ENCODE data around the gene MUCL1. TPM values are rescaled to one million over a fixed set of nuclear protein-coding genes. Genes with fewer than 3 reads are reported as not detected.

The MUCL1 gene
- total and polyA plus RNA-seq, 7 donors, result 0.36 TPM; not detected in 6

- no peaks in the 10 kb centered on the region for H3K9me3 ChIP-seq
- intact Hi-C loops (cut with DNase I), result no loop called here
- H3K27ac ChIP-seq, result no peak overlapping the region
- DNase-seq, result no peak
- WGBS, 2 donors, result 86 to 90% methylated on average over 1 of the region's 1 CpG
- H3K4me1 ChIP-seq, result no peaks in the 10 kb centered on the region
- H3K27me3 ChIP-seq, result no peaks in the 10 kb centered on the region
- no peak overlapping the region for H3K4me3 ChIP-seq
- no peaks in the 10 kb centered on the region for H3K36me3 ChIP-seq
- TF ChIP-seq EP300 (IDR thresholded peaks at IDR 0.05) (no peak), CTCF (IDR thresholded peaks at IDR 0.05) (no peak), POLR2AphosphoS5 (IDR thresholded peaks at IDR 0.05) (no peak), POLR2A (IDR thresholded peaks at IDR 0.05) (no peak)
Measured at GRCh38 chr12:54861927-54862326, 7.6 kb downstream of the MUCL1 start.

- no peak for DNase-seq
- H3K27ac ChIP-seq, result no peak overlapping the region
- TF ChIP-seq POLR2AphosphoS5 (IDR thresholded peaks at IDR 0.05), result no peak
- H3K27me3 ChIP-seq, result no peaks in the 10 kb centered on the region
- no peak overlapping the region for H3K4me3 ChIP-seq
- H3K9me3 ChIP-seq, result no peaks in the 10 kb centered on the region
- 59 to 61% methylated on average over 1 of the region's 1 CpG for WGBS, 2 donors
- no peaks in the 10 kb centered on the region for H3K4me1 ChIP-seq
- intact Hi-C loops (cut with DNase I), result no loop called here
- no peaks in the 10 kb centered on the region for H3K36me3 ChIP-seq
Measured at GRCh38 chr12:54863948-54864618, 9.8 kb downstream of the MUCL1 start.

GRCh38 chr12:54865683-54866324 lies 11.5 kb downstream of the MUCL1 start:
- Histone ChIP-seq H3K4me3 (no peak overlapping the region), H3K27me3 (no peaks in the 10 kb centered on the region), H3K36me3 (no peaks in the 10 kb centered on the region), H3K27ac (no peak overlapping the region), H3K9me3 (no peaks in the 10 kb centered on the region), H3K4me1 (no peaks in the 10 kb centered on the region)
- intact Hi-C loops (cut with DNase I), result no loop called here
- WGBS, 2 donors, result 47 to 81% methylated on average over 4 of the region's 4 CpGs
- TF ChIP-seq CTCF (IDR thresholded peaks at IDR 0.05), result no peak
- no peak for TF ChIP-seq POLR2AphosphoS5 (IDR thresholded peaks at IDR 0.05)
- TF ChIP-seq EP300 (IDR thresholded peaks at IDR 0.05), result no peak
- no peak for TF ChIP-seq POLR2A (IDR thresholded peaks at IDR 0.05)
- no peak for DNase-seq

GRCh38 chr12:54868690-54869089 lies 14.4 kb downstream of the MUCL1 start:
- Histone ChIP-seq H3K4me1 (no peaks in the 10 kb centered on the region), H3K27me3 (no peaks in the 10 kb centered on the region), H3K4me3 (no peak overlapping the region), H3K36me3 (no peaks in the 10 kb centered on the region), H3K9me3 (no peaks in the 10 kb centered on the region), H3K27ac (no peak overlapping the region)
- DNase-seq, result no peak
- TF ChIP-seq POLR2A (IDR thresholded peaks at IDR 0.05) (no peak), POLR2AphosphoS5 (IDR thresholded peaks at IDR 0.05) (no peak), CTCF (IDR thresholded peaks at IDR 0.05) (no peak), EP300 (IDR thresholded peaks at IDR 0.05) (no peak)
- WGBS, 2 donors, result 84 to 85% methylated on average over 2 of the region's 2 CpGs
- intact Hi-C loops (cut with DNase I), result no loop called here

- Histone ChIP-seq H3K27ac (no peak overlapping the region), H3K4me1 (no peaks in the 10 kb centered on the region), H3K27me3 (no peaks in the 10 kb centered on the region), H3K4me3 (no peak overlapping the region), H3K9me3 (no peaks in the 10 kb centered on the region), H3K36me3 (no peaks in the 10 kb centered on the region)
- intact Hi-C loops (cut with DNase I), result no loop called here
- TF ChIP-seq POLR2AphosphoS5 (IDR thresholded peaks at IDR 0.05) (no peak), CTCF (IDR thresholded peaks at IDR 0.05) (no peak), POLR2A (IDR thresholded peaks at IDR 0.05) (no peak), EP300 (IDR thresholded peaks at IDR 0.05) (no peak)
- 37 to 65% methylated on average over 1 of the region's 1 CpG for WGBS, 2 donors
- no peak for DNase-seq
Measured at GRCh38 chr12:54870048-54870447, 15.7 kb downstream of the MUCL1 start.
